Natural killer cell (primary cell): ENCODE data around the gene RGS8. TPM values are rescaled to one million over a fixed set of nuclear protein-coding genes. Genes with fewer than 3 reads are reported as not detected.

Experiments used
- ATAC-seq, 3 donors: fragments of 150-1000 bp in 2 of 3; fragments of 200-7000 bp in 1 of 3; cut with Tn5 transposase; 1 replicate in 1 of 3; 2 replicates in 2 of 3; pipeline ENCODE4 v1.10.0; 2021; ENCODE audit warnings: mild to moderate bottlenecking in 2 of 3, moderate library complexity in 2 of 3
- DNase-seq, 2 donors: peaks; one replicate each; pipeline versions ENCODE4 v3.0.0 to v3.0.0-alpha.2; 2013 to 2021; ENCODE audit warnings: mixed read lengths in 1 of 2
- H3K27ac ChIP-seq: one replicate; pipeline ENCODE4 v1.5.1; 2013; ENCODE audit warnings: mild to moderate bottlenecking, low read length
- H3K27me3 ChIP-seq: one replicate; pipeline ENCODE4 v1.6.1; 2013; ENCODE audit warnings: low read length; ENCODE audit not compliant: control insufficient read depth, insufficient read depth
- H3K36me3 ChIP-seq: one replicate; pipeline ENCODE4 v1.6.1; 2013; ENCODE audit warnings: low read length; ENCODE audit not compliant: control insufficient read depth, insufficient read depth
- H3K4me1 ChIP-seq: one replicate; pipeline ENCODE4 v1.6.1; 2013; ENCODE audit warnings: low read length; ENCODE audit not compliant: control insufficient read depth, insufficient read depth
- H3K4me3 ChIP-seq: one replicate; pipeline ENCODE4 v1.5.1; 2013; ENCODE audit warnings: low read length
- H3K9me3 ChIP-seq: one replicate; pipeline ENCODE4 v1.6.1; 2013; ENCODE audit warnings: low read length; ENCODE audit not compliant: control insufficient read depth, insufficient read depth
- H3K27ac Mint-ChIP-seq, 2 donors: one replicate each; pipeline ENCODE4 v1.8.0; 2022; ENCODE audit warnings: mild to moderate bottlenecking in 2 of 2, mixed read lengths in 2 of 2, moderate library complexity in 1 of 2
- H3K27me3 Mint-ChIP-seq, 2 donors: one replicate each; pipeline ENCODE4 v1.8.0; 2022; ENCODE audit warnings: low read depth in 2 of 2, mixed read lengths in 2 of 2
- H3K36me3 Mint-ChIP-seq: one replicate; pipeline ENCODE4 v1.8.0; 2022; ENCODE audit warnings: mixed read lengths
- H3K4me1 Mint-ChIP-seq, 2 donors: one replicate each; pipeline ENCODE4 v1.8.0; 2022; ENCODE audit warnings: mixed read lengths in 2 of 2
- H3K4me3 Mint-ChIP-seq: one replicate; pipeline ENCODE4 v1.8.0; 2022; ENCODE audit warnings: mild to moderate bottlenecking, moderate library complexity, mixed read lengths
- H3K9me3 Mint-ChIP-seq, 2 donors: one replicate each; pipeline ENCODE4 v1.8.0; 2022; ENCODE audit warnings: mixed read lengths in 2 of 2
- CTCF ChIP-seq: fragments of 200-600 bp; IDR thresholded peaks from one replicate; pipeline ENCODE4 v1.8.0; 2022; ENCODE audit warnings: antibody characterized with exemption
- whole genome bisulfite sequencing: methylation state at CpG from one replicate; pipeline ENCODE4 v1.1.7; 2013; ENCODE audit warnings: missing lambda C conversion rate; ENCODE audit not compliant: insufficient coverage; 5-methylcytosine and 5-hydroxymethylcytosine counted together
- intact Hi-C: fragments of 100-400 bp; cut with micrococcal nuclease; formaldehyde crosslinking; loops from one replicate; pipeline ENCODE4 v1.14.2; 2022
- total RNA-seq, 4 donors: library from RNA; stranded (reverse); fragments of 120-200 nt in 1 of 4; gene quantifications; one replicate each; pipeline versions ENCODE4 v1.2.3 to v1.2.4, GENCODE V29; 2013 to 2022

The RGS8 gene
- total RNA-seq, 3 donors from 2014 or later (not counting 1 experiment from before 2014, with no cell fraction given): not detected

- Histone ChIP-seq H3K9me3 (no peaks in the 10 kb centered on the region), H3K4me1 (no peaks in the 10 kb centered on the region), H3K4me3 (no peak overlapping the region), H3K27ac (no peak overlapping the region), H3K36me3 (no peaks in the 10 kb centered on the region), H3K27me3 (no peaks in the 10 kb centered on the region)
- no peak for ATAC-seq
- H3K27ac Mint-ChIP-seq: no peak overlapping the region
- peaks cover 11% of the 10 kb centered on the region in 2 donors for H3K4me1 Mint-ChIP-seq
- H3K27me3 Mint-ChIP-seq: peaks cover 31 to 47% of the 10 kb centered on the region in 2 donors
- 95% methylated on average over 2 of the region's 4 CpGs for WGBS
- H3K9me3 Mint-ChIP-seq: no peaks in the 10 kb centered on the region
- H3K4me3 Mint-ChIP-seq: no peak overlapping the region
- DNase-seq: no peak
- intact Hi-C loops: no loop called here
- H3K36me3 Mint-ChIP-seq: no peaks in the 10 kb centered on the region
- no peak for TF ChIP-seq CTCF
Observed at GRCh38 chr1:182716740-182717720, 32.6 kb upstream of the RGS8 start.

GRCh38 chr1:182715531-182715930, 31.1 kb upstream of the RGS8 start:
- WGBS: 36% methylated on average over 2 of the region's 2 CpGs
- no peaks in the 10 kb centered on the region for H3K36me3 Mint-ChIP-seq
- intact Hi-C loops: no loop called here

GRCh38 chr1:182714546-182714945, 30.2 kb upstream of the RGS8 start:
- H3K4me1 Mint-ChIP-seq: peaks cover 11% of the 10 kb centered on the region in 2 donors
- H3K9me3 Mint-ChIP-seq: no peaks in the 10 kb centered on the region
- no peak overlapping the region for H3K4me3 Mint-ChIP-seq
- no peaks in the 10 kb centered on the region for H3K36me3 Mint-ChIP-seq
- H3K27ac Mint-ChIP-seq: no peak overlapping the region
- intact Hi-C loops: no loop called here
- DNase-seq (no peak), ATAC-seq (no peak)
- no peaks in the 10 kb centered on the region for H3K9me3 ChIP-seq
- no peaks in the 10 kb centered on the region for H3K36me3 ChIP-seq
- H3K27me3 ChIP-seq: no peaks in the 10 kb centered on the region
- 85% methylated on average over 1 of the region's 2 CpGs for WGBS
- H3K4me1 ChIP-seq: no peaks in the 10 kb centered on the region
- H3K27ac ChIP-seq: no peak overlapping the region
- no peak overlapping the region for H3K4me3 ChIP-seq
- H3K27me3 Mint-ChIP-seq: peaks cover 16 to 26% of the 10 kb centered on the region in 2 donors
- no peak for TF ChIP-seq CTCF

More at GRCh38 chr1:182715531-182715930, 31.1 kb upstream of the RGS8 start:
- H3K27ac Mint-ChIP-seq: no peak overlapping the region
- Histone ChIP-seq H3K9me3 (no peaks in the 10 kb centered on the region), H3K4me1 (no peaks in the 10 kb centered on the region), H3K36me3 (no peaks in the 10 kb centered on the region), H3K4me3 (no peak overlapping the region), H3K27me3 (no peaks in the 10 kb centered on the region), H3K27ac (no peak overlapping the region)
- peaks cover 11% of the 10 kb centered on the region in 2 donors for H3K4me1 Mint-ChIP-seq
- H3K27me3 Mint-ChIP-seq: peaks cover 25 to 34% of the 10 kb centered on the region in 2 donors
- ATAC-seq: no peak
- H3K9me3 Mint-ChIP-seq: no peaks in the 10 kb centered on the region
- H3K4me3 Mint-ChIP-seq: no peak overlapping the region
- no peak for TF ChIP-seq CTCF
- DNase-seq: no peak
